Neural progenitor cell (in vitro differentiated cells): ENCODE data around the gene SWI5. TPM values are rescaled to one million over a fixed set of nuclear protein-coding genes. Genes with fewer than 3 reads are reported as not detected.

Experiments
- DNase-seq: peaks from one replicate; pipeline ENCODE4 v3.0.0-alpha.2; 2016; ENCODE audit warnings: low spot score
- H2AFZ ChIP-seq: fragments of 200-600 bp; sonication (generic); replicated peaks from 2 replicates; pipeline ENCODE4 v1.6.1; 2016; ENCODE audit warnings: antibody characterized with exemption
- H3F3A ChIP-seq: fragments of 200-600 bp; sonication (generic); 2 replicates; pipeline ENCODE4 v1.6.1; 2016; ENCODE audit warnings: antibody characterized with exemption, low read depth
- H3K27ac ChIP-seq: fragments of 200-600 bp; sonication (generic); 2 replicates; pipeline ENCODE4 v1.5.1; 2016; ENCODE audit warnings: mild to moderate bottlenecking
- H3K27me3 ChIP-seq: fragments of 200-600 bp; sonication (generic); 2 replicates; pipeline ENCODE4 v1.6.1; 2016; ENCODE audit warnings: mild to moderate bottlenecking, moderate library complexity
- H3K36me3 ChIP-seq: fragments of 200-600 bp; sonication (generic); 2 replicates; pipeline ENCODE4 v1.5.1; 2016
- H3K4me1 ChIP-seq: fragments of 200-600 bp; sonication (generic); 2 replicates; pipeline ENCODE4 v1.6.1; 2016; ENCODE audit warnings: mixed run types
- H3K4me2 ChIP-seq: fragments of 200-600 bp; sonication (generic); 2 replicates; pipeline ENCODE4 v1.6.1; 2016
- H3K4me3 ChIP-seq: fragments of 200-600 bp; sonication (generic); 2 replicates; pipeline ENCODE4 v1.5.1; 2016
- H3K79me2 ChIP-seq: fragments of 200-600 bp; sonication (generic); 2 replicates; pipeline ENCODE4 v1.6.1; 2016; ENCODE audit warnings: low read depth
- H3K9ac ChIP-seq: fragments of 200-600 bp; sonication (generic); 2 replicates; pipeline ENCODE4 v1.6.1; 2016
- H3K9me3 ChIP-seq: fragments of 200-600 bp; sonication (generic); 2 replicates; pipeline ENCODE4 v1.5.1; 2016; ENCODE audit warnings: low read depth
- H4K20me1 ChIP-seq: fragments of 200-600 bp; sonication (generic); 2 replicates; pipeline ENCODE4 v1.6.1; 2016; ENCODE audit warnings: low read depth
- H3K27ac Mint-ChIP-seq: 3 replicates; pipeline ENCODE4 v1.8.0; 2021; ENCODE audit warnings: mixed read lengths
- H3K27me3 Mint-ChIP-seq: 2 replicates; pipeline ENCODE4 v1.8.0; 2022; ENCODE audit warnings: low read depth, mild to moderate bottlenecking, inconsistent platforms, moderate library complexity, mixed read lengths; ENCODE audit not compliant: insufficient read depth
- H3K36me3 Mint-ChIP-seq: 3 replicates; pipeline ENCODE4 v1.8.0; 2021; ENCODE audit warnings: mixed read lengths
- H3K4me1 Mint-ChIP-seq: 3 replicates; pipeline ENCODE4 v1.8.0; 2021; ENCODE audit warnings: mixed read lengths
- H3K4me3 Mint-ChIP-seq: 3 replicates; pipeline ENCODE4 v1.8.0; 2021; ENCODE audit warnings: mild to moderate bottlenecking, moderate library complexity, mixed read lengths
- H3K9me3 Mint-ChIP-seq: 3 replicates; pipeline ENCODE4 v1.8.0; 2020; ENCODE audit warnings: mixed read lengths
- EZH2 ChIP-seq: fragments of 200-600 bp; sonication (generic); IDR thresholded peaks from 2 replicates; pipeline ENCODE4 v1.6.1; 2017; ENCODE audit warnings: antibody characterized with exemption, mild to moderate bottlenecking, moderate library complexity
- EZH2phosphoT487 ChIP-seq: fragments of 200-600 bp; sonication (generic); IDR thresholded peaks from 2 replicates; pipeline ENCODE4 v1.6.1; 2017; ENCODE audit warnings: antibody characterized with exemption
- total RNA-seq: library from RNA; depleted of rRNA; stranded (reverse); fragments of >200 nt; gene quantifications from 2 replicates; pipeline ENCODE4 v1.2.3, GENCODE V29; 2015; ENCODE audit warnings: low replicate concordance
- TF ChIP-seq, protein P1 (sequence below): fragments of 200-600 bp; sonication (generic); IDR thresholded peaks from 2 replicates; pipeline ENCODE4 v1.5.1; 2017; ENCODE audit warnings: antibody characterized with exemption, mild to moderate bottlenecking

The SWI5 gene
- total RNA-seq, 1 donor from 2014 or later = 15.0 TPM

DNA sequence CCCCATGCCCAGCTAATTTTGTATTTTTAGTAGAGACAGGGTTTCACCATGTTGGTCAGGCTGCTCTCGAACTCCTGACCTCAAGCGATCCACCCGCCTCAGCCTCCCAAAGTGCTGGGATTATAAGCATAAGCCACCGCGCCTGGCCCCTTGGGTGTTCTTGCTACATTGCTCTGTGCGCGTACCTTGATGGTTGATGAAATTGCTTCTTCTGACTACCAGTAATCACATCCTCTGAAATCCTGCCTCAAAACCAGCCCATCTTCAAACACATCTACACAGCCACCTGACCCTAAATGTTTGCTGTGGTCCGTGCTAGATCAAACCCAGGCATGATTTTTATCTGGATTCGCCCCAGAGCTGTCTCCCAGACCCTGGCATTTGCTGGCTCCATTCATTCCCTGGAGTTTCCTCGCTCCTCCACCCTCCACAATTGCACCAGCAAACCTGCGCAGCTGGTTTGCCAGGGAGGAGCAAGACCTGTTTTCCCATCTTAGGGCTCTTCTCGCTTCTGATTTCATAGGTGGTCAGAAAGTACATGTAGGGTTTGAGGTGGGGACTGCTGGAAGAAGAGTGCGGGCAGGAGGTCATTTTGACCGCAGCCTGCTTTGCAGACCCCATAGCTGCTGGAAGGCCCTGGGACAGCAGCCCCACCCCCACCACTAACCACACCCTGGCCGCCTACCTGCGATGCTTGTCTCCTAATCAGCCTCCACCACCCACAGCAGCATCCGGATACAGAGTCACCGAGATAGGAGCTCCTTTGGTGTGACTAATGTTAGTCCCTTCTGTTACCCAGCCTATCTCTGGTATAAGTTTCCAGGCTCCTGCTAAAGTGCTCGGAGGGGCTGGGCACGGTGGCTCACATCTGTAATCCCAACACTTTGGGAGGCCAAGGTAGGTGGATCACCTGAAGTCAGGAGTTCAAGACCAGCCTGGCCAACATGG lies 22.7 kb downstream of the SWI5 start:
- peaks cover 7% of the 10 kb centered on the region for H3K4me1 Mint-ChIP-seq
- Histone ChIP-seq H3K9ac (no peak overlapping the region), H2AFZ (no peak overlapping the region), H3K27me3 (no peaks in the 10 kb centered on the region), H3F3A (no peaks in the 10 kb centered on the region), H3K4me2 (no peak overlapping the region), H4K20me1 (no peaks in the 10 kb centered on the region), H3K4me3 (no peak overlapping the region), H3K27ac (no peak overlapping the region), H3K79me2 (no peaks in the 10 kb centered on the region), H3K9me3 (no peaks in the 10 kb centered on the region), H3K36me3 (no peaks in the 10 kb centered on the region), H3K4me1 (no peaks in the 10 kb centered on the region)
- TF ChIP-seq EZH2phosphoT487 (no peak), EZH2 (no peak)
- TF ChIP-seq, protein P1, sequence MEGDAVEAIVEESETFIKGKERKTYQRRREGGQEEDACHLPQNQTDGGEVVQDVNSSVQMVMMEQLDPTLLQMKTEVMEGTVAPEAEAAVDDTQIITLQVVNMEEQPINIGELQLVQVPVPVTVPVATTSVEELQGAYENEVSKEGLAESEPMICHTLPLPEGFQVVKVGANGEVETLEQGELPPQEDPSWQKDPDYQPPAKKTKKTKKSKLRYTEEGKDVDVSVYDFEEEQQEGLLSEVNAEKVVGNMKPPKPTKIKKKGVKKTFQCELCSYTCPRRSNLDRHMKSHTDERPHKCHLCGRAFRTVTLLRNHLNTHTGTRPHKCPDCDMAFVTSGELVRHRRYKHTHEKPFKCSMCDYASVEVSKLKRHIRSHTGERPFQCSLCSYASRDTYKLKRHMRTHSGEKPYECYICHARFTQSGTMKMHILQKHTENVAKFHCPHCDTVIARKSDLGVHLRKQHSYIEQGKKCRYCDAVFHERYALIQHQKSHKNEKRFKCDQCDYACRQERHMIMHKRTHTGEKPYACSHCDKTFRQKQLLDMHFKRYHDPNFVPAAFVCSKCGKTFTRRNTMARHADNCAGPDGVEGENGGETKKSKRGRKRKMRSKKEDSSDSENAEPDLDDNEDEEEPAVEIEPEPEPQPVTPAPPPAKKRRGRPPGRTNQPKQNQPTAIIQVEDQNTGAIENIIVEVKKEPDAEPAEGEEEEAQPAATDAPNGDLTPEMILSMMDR = no peak
- H3K4me3 Mint-ChIP-seq = no peak overlapping the region
- H3K36me3 Mint-ChIP-seq = no peaks in the 10 kb centered on the region
- H3K9me3 Mint-ChIP-seq = no peaks in the 10 kb centered on the region
- DNase-seq = no peak
- H3K27me3 Mint-ChIP-seq = peaks cover 3% of the 10 kb centered on the region
- no peak overlapping the region for H3K27ac Mint-ChIP-seq

DNA sequence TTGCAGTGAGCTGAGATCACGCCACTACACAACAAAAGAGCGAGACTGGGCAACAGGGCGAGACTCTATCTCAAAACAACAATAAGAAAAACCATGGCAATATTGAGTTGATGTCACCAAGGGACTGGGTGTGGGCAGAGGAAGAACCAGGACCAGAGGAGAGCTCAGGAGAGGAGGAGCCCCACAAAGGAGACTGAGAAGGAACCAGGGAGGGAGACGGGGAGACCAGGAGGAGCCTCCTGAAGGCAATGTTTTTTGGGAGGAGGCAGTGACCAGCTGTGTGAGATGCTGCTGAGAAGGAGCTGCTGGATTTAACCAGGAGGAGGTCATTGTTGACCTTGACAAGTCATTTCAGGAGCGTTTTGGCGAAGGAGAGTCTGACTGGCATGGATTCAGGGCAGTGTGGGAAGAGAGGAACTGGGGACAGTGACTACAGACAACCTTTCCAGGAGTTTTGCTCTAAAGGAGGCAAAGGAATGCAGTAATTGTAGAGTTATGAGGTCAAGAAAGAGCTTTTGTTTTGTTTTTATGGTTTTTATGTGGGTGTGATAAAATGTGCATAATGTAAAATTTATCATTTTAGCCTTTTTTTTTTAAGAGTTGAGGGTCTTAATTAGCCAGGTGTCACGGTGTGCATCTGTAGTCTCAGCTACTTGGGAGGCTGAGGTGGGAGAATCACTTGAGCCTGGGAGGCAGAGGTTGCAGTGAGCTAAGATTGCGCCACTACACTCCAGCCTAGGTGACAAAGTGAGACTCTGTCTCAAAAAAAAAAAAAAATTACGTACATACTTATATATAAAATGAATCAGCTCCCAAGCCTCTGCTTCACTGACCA lies 28.3 kb downstream of the SWI5 start:
- peak overlapping the region; percentile 24 for H3K27ac Mint-ChIP-seq
- H3K4me3 Mint-ChIP-seq = no peak overlapping the region
- H3K4me2 ChIP-seq = no peak overlapping the region

DNA sequence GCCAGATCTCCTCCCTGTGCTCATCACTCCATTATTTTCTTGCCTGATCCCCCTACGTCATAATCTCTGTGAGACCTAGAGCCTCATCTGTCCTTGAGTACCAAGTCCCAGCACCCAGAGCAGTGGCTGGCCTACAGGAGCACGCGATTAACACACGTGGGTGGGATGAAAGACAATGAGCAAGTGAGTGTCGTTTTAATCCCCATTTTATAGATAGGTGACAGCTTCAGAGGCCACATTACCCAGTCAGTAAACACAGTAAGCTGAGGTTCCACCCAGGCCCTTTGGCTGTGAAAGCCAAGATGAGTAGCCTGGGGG lies 28.9 kb downstream of the SWI5 start:
- H3K4me1 ChIP-seq = no peaks in the 10 kb centered on the region
- no peak overlapping the region for H3K4me3 Mint-ChIP-seq
- H3F3A ChIP-seq = no peaks in the 10 kb centered on the region
- DNase-seq = no peak
- no peak overlapping the region for H3K9ac ChIP-seq
- no peaks in the 10 kb centered on the region for H3K79me2 ChIP-seq
- H3K27me3 Mint-ChIP-seq = peaks cover 5% of the 10 kb centered on the region
- H3K36me3 ChIP-seq = no peaks in the 10 kb centered on the region
- no peaks in the 10 kb centered on the region for H3K4me1 Mint-ChIP-seq
- H2AFZ ChIP-seq = no peak overlapping the region
- no peak overlapping the region for H3K27ac ChIP-seq
- H3K4me2 ChIP-seq = no peak overlapping the region
- H3K27me3 ChIP-seq = no peaks in the 10 kb centered on the region
- H3K9me3 ChIP-seq = no peaks in the 10 kb centered on the region
- H3K4me3 ChIP-seq = no peak overlapping the region
- H4K20me1 ChIP-seq = no peaks in the 10 kb centered on the region
- TF ChIP-seq EZH2phosphoT487 = no peak
- no peak for TF ChIP-seq EZH2
- TF ChIP-seq, protein P1 = no peak
- no peaks in the 10 kb centered on the region for H3K9me3 Mint-ChIP-seq
- no peak overlapping the region for H3K27ac Mint-ChIP-seq
- peaks cover 2% of the 10 kb centered on the region for H3K36me3 Mint-ChIP-seq

More for the DNA sequence above, 28.3 kb downstream of the SWI5 start:
- Histone ChIP-seq H3K4me3 (no peak overlapping the region), H3K27ac (no peak overlapping the region), H3K79me2 (no peaks in the 10 kb centered on the region), H3K9me3 (no peaks in the 10 kb centered on the region), H3F3A (no peaks in the 10 kb centered on the region), H2AFZ (no peak overlapping the region), H3K9ac (no peak overlapping the region), H3K36me3 (no peaks in the 10 kb centered on the region), H4K20me1 (no peaks in the 10 kb centered on the region), H3K4me1 (no peaks in the 10 kb centered on the region), H3K27me3 (no peaks in the 10 kb centered on the region)
- TF ChIP-seq, protein P1 = no peak
- TF ChIP-seq EZH2 (no peak), EZH2phosphoT487 (no peak)
- Mint-ChIP-seq H3K36me3 (peaks cover 2% of the 10 kb centered on the region), H3K4me1 (no peaks in the 10 kb centered on the region), H3K27me3 (peaks cover 5% of the 10 kb centered on the region), H3K9me3 (no peaks in the 10 kb centered on the region)
- DNase-seq = no peak
